Breast epithelium (tissue), 4 donors: ENCODE results near the gene SCN4B. TPM values are rescaled to one million over a fixed set of nuclear protein-coding genes. Genes with fewer than 3 reads are reported as not detected.

ENCODE experiments used
- DNase-seq, 2 donors: peaks; one replicate each; pipeline ENCODE4 v3.0.0-alpha.2; 2019; ENCODE audit warnings: low spot score in 2 of 2
- H3K27ac ChIP-seq, 2 donors: fragments of 200-600 bp; sonication (generic) in 1 of 2; one replicate each; pipeline ENCODE4 v1.5.1; 2016 to 2019; ENCODE audit warnings: mild to moderate bottlenecking in 1 of 2
- H3K27me3 ChIP-seq, 2 donors: fragments of 200-600 bp; sonication (generic) in 1 of 2; one replicate each; pipeline versions ENCODE4 v1.5.1 to v1.6.0; 2017 to 2019; ENCODE audit warnings: control low read depth in 1 of 2, mild to moderate bottlenecking in 1 of 2
- H3K36me3 ChIP-seq: fragments of 200-600 bp; one replicate; pipeline ENCODE4 v1.5.1; 2019
- H3K4me1 ChIP-seq, 2 donors: fragments of 200-600 bp; sonication (generic); one replicate each; pipeline ENCODE4 v1.5.1; 2016 to 2019; ENCODE audit warnings: control low read depth in 1 of 2
- H3K4me3 ChIP-seq, 3 donors: fragments of 200-600 bp; sonication (generic); 1 replicate in 2 of 3; 2 replicates in 1 of 3; pipeline ENCODE4 v1.5.1; 2016 to 2019; ENCODE audit warnings: mild to moderate bottlenecking in 3 of 3, moderate library complexity in 2 of 3
- H3K9me3 ChIP-seq, 2 donors: fragments of 200-600 bp; sonication (generic) in 1 of 2; one replicate each; pipeline ENCODE4 v1.5.1; 2016 to 2019; ENCODE audit warnings: control low read depth in 1 of 2
- POLR2A ChIP-seq: fragments of 450-650 bp; IDR thresholded peaks from one replicate; pipeline ENCODE4 v1.6.1; 2016; ENCODE audit warnings: antibody characterized with exemption, mild to moderate bottlenecking, moderate library complexity
- POLR2AphosphoS5 ChIP-seq, 3 donors: sonication (generic); formaldehyde crosslinking; IDR thresholded peaks; one replicate each; pipeline ENCODE4 v1.6.1; 2017; ENCODE audit warnings: antibody characterized with exemption in 3 of 3
- intact Hi-C: fragments of 100-400 bp; cut with DNase I; formaldehyde crosslinking; loops from one replicate; pipeline ENCODE4 v1.15.1; 2023; ENCODE audit warnings: low total_unique reads
- total RNA-seq, 3 donors: library from RNA; depleted of rRNA; stranded (reverse); fragments of >200 nt; gene quantifications; one replicate each; pipeline ENCODE4 v1.1.0, GENCODE V29; 2016
- TF ChIP-seq, protein P1 (sequence below), 3 donors: fragments of 450-650 bp; IDR thresholded peaks; one replicate each; pipeline ENCODE4 v1.5.1; 2016 to 2017; ENCODE audit warnings: antibody characterized with exemption in 3 of 3, mild to moderate bottlenecking in 3 of 3, moderate library complexity in 3 of 3

SCN4B gene
- total RNA-seq, 3 donors from 2014 or later = 3.3 to 7.9 (median 3.7) TPM

DNA sequence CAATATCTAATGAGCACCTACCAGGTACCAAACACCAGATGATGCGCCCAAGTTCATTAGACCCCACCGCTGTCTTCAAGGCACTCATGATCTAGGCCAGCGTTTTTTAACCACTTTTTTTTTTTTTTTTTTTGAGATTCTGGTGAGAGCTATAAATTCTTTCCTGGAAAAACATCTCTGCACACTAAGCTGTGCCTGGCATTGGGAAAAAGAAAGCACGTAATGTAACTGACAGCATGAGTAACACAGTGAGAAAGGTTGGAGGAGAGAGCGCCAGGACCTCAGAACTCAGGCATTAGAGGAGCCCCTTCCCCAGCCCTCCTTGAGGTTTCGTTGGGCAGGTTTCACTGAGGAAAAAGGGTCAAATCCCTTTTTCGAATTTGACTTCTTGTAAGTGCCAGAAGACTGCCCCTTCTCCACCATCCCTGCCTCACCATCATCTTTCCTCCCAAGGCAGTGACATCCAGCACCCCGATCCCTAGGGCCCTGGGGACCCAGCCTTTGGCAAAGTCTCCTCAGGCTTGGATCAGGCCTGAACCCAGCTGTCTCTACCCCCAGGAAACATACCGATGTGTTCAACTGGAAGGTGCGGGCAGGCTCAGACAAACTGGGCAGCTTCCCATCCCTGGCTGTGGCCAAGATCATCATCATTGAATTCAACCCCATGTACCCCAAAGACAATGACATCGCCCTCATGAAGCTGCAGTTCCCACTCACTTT lies 39.8 kb downstream of the SCN4B start:
- Histone ChIP-seq H3K36me3 (no peaks in the 10 kb centered on the region), H3K4me1 (no peaks in the 10 kb centered on the region), H3K9me3 (no peaks in the 10 kb centered on the region), H3K4me3 (no peak overlapping the region), H3K27me3 (peaks cover 0 to 4% of the 10 kb centered on the region in 2 donors), H3K27ac (no peak overlapping the region)
- DNase-seq = no peak
- intact Hi-C loops = no loop called here
- TF ChIP-seq, protein P1, sequence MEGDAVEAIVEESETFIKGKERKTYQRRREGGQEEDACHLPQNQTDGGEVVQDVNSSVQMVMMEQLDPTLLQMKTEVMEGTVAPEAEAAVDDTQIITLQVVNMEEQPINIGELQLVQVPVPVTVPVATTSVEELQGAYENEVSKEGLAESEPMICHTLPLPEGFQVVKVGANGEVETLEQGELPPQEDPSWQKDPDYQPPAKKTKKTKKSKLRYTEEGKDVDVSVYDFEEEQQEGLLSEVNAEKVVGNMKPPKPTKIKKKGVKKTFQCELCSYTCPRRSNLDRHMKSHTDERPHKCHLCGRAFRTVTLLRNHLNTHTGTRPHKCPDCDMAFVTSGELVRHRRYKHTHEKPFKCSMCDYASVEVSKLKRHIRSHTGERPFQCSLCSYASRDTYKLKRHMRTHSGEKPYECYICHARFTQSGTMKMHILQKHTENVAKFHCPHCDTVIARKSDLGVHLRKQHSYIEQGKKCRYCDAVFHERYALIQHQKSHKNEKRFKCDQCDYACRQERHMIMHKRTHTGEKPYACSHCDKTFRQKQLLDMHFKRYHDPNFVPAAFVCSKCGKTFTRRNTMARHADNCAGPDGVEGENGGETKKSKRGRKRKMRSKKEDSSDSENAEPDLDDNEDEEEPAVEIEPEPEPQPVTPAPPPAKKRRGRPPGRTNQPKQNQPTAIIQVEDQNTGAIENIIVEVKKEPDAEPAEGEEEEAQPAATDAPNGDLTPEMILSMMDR (IDR thresholded peaks at IDR 0.05) = no peak
- TF ChIP-seq POLR2A = no peak

DNA sequence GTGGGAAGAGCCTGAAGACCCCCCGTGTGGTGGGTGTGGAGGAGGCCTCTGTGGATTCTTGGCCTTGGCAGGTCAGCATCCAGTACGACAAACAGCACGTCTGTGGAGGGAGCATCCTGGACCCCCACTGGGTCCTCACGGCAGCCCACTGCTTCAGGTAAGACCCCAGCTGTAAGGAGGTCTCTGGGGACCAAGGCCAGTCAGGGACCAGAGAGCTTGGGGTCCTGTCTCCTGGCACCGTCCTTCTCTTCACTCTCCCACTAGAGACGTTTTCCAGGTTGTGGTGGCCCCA lies 40.9 kb downstream of the SCN4B start:
- H3K4me3 ChIP-seq = no peak overlapping the region
- no peaks in the 10 kb centered on the region for H3K4me1 ChIP-seq
- H3K27me3 ChIP-seq = no peaks in the 10 kb centered on the region
- no peaks in the 10 kb centered on the region for H3K36me3 ChIP-seq
- H3K9me3 ChIP-seq = no peaks in the 10 kb centered on the region
- intact Hi-C loops = no loop called here
- no peak overlapping the region for H3K27ac ChIP-seq
- TF ChIP-seq, protein P1 (IDR thresholded peaks at IDR 0.05) = no peak
- no peak for TF ChIP-seq POLR2A
- DNase-seq = no peak

DNA sequence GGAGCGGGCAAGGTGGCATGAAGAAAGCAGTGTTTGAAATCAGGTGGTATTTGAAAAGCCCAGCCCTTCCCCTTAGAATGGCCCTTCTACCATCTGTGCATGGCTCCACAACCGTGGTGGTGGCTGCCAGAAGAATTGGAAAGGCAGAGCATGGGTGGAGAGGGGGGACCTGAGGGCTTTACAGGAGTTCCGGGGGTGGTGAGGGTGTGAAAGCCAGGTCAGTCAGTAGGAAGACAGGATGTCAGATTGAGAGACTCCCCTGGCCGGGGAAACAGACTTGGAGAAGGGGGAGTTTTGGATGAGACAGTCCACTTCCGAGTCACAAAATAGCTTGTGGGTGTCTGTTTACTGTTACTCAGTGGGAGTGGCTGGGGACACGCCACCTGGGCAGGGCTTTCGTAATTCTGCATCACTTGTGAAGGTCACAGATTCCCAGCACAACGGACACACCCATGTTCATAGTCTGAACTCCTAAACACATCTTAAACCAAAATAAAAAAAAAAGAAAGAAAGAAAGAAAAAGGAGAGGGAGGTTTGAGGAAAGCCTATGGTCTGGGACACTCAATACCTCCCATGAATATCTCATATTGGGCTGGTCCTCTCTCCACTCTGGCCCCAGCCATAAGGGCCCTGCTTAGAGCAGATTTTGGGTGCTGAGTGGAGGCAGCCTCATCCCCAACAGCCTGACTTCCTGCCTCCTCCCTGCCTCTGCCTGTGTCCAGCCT lies 41.4 kb downstream of the SCN4B start:
- Histone ChIP-seq H3K36me3 (no peaks in the 10 kb centered on the region), H3K4me3 (no peak overlapping the region), H3K27me3 (no peaks in the 10 kb centered on the region), H3K9me3 (no peaks in the 10 kb centered on the region), H3K4me1 (no peaks in the 10 kb centered on the region), H3K27ac (no peak overlapping the region)
- no peak for TF ChIP-seq POLR2A
- TF ChIP-seq, protein P1 (IDR thresholded peaks at IDR 0.05) = no peak
- DNase-seq = no peak
- intact Hi-C loops = no loop called here

DNA sequence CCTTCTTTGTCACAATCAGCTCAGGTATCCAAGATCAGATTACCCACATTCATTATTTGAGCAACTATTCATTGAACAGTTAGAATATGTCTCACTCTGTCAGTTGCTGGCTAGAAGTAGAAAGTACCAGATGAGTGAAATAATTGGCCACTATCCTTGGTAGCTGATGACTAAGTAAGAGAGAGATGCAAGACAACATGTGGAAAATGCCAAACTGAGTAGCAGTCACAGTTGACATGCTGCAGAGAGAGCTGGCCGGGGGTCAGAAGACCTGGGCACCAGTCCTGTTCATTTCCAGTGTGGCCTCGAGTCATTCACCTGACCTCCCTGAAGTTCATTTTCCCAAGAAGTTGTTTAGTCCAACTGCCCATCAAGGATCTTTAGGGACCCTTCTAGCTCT lies 43.4 kb downstream of the SCN4B start:
- no peaks in the 10 kb centered on the region for H3K4me1 ChIP-seq
- H3K27me3 ChIP-seq = no peaks in the 10 kb centered on the region
- intact Hi-C loops = no loop called here
- H3K27ac ChIP-seq = no peak overlapping the region
- TF ChIP-seq, protein P1 (IDR thresholded peaks at IDR 0.05) = no peak
- no peak for TF ChIP-seq POLR2A
- no peak for TF ChIP-seq POLR2AphosphoS5 (IDR thresholded peaks at IDR 0.05)
- no peak for DNase-seq
- H3K9me3 ChIP-seq = no peaks in the 10 kb centered on the region
- no peaks in the 10 kb centered on the region for H3K36me3 ChIP-seq
- H3K4me3 ChIP-seq = no peak overlapping the region

DNA sequence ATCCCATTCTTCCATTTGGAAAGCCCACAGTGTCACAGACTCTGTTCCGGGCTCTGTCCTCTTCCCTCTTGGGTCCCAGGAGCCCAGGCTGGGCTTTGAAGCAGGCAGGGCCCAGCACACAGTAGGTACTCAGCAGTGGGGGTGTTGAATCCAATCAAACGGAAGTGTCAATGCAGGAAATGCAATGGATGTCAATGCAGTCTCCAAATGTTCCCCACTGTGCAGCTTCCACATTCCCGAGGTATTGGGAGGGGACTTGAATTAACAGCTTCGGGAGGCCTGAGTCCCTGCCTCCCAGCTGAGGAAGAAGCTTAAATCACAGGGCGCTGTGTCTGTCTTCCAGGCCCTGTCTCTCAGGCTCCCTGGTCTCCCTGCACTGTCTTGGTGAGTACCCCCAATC lies 44.1 kb downstream of the SCN4B start:
- no peak for DNase-seq
- H3K36me3 ChIP-seq = no peaks in the 10 kb centered on the region

More for the DNA sequence above, 44.1 kb downstream of the SCN4B start:
- H3K9me3 ChIP-seq = no peaks in the 10 kb centered on the region
- no peaks in the 10 kb centered on the region for H3K4me1 ChIP-seq
- intact Hi-C loops = no loop called here
- no peak overlapping the region for H3K27ac ChIP-seq
- TF ChIP-seq POLR2AphosphoS5 (IDR thresholded peaks at IDR 0.05) (no peak), POLR2A (no peak)
- TF ChIP-seq, protein P1 (IDR thresholded peaks at IDR 0.05) = no peak
- no peak overlapping the region for H3K4me3 ChIP-seq
- H3K27me3 ChIP-seq = no peaks in the 10 kb centered on the region
